GM21447 (cell line): ENCODE results near the gene SNCAIP.

Experiments
- ATAC-seq: cut with Tn5 transposase; IDR thresholded peaks from one replicate; pipeline ENCODE4 v1.9.1; 2021; ENCODE audit not compliant: unreplicated experiment

The SNCAIP gene

DNA sequence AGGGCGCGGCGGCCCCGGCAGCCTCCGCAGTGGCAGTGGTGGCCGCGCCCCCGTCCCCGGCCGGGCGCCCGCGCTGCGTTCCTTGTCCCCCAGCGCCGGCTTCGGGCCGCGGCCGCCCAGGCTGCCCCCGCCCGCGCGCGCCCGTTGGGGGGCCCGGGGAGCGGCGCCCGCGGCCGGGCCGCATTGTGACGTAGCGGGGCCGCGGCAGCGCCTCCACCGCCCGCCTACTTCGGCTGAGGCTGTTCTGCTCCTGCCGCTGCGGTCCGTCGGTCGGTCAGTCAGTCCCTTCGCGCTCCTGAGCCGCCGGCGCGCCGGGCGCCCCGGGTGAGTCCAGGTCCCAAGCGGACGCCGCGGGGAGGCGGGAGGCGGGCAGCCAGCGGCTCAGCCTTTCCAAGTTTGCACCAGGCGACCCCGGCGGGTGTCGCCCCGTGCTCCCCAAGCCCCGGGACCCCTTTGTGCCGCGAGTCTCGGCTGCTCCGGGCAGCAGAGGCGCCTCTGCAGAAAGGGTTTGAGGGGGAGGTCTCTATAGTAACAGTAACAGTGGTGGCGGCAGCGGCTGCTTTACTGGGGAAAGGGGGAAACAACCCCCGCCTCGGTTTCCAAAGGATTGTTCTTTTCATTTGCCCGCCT is at the start of gene SNCAIP:
Gene SNCAIP, plus strand, starts transcription at position 277 of the 630 bp plus-strand sequence. CDS start 78,898 bp downstream, outside the sequence.
- ATAC-seq: no peak

DNA sequence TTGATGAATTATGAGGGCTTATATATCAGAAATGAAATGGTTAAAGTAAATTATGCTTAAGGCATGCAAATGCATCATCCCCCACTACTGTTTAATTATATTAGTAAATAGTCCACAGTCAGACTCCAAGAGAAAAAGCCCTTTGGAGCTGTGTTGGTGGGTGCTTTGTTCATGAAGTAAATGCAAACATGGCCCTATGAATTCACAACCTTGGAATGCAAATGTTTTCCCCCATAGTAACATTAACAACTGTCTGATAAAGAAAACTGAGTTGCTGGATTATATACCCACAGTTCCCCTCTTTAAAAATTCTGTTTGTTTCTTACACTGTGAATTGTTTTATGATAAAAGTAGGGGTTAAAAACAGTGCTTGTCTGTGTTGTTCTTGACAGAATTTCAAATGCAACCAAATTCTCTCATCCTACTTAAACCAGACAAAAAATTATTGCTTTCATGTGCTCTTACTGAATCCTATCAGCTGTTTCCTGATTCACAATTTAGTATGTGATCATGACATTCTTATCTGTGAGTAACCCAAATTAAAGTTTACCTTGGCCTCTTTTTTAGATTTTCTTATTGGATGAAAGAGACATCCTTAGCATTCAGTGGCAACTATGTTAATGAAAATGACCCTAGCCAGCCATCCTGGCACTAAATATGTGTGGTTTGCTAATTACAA is 48.5 kb upstream of the SNCAIP start:
- ATAC-seq: no peak

DNA sequence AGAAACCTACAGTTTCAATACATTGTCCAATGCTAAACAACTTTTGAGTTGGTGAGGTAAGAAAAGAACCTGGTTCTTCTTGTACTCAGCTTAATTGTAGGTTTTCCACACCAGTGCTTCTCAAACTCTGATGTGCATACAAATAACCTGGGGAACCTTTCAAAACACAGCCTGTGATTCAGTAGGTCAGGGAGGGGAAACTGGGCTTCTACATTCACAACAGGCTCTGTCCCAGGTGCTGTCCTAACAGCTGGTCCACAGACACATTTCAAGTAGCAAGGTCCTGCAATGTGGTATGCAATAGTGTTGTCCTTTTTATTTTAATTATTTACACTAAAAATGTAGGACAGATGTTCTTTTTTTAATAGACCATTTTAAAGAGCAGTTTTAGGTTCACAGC is 47.4 kb upstream of the SNCAIP start:
- ATAC-seq: no peak

DNA sequence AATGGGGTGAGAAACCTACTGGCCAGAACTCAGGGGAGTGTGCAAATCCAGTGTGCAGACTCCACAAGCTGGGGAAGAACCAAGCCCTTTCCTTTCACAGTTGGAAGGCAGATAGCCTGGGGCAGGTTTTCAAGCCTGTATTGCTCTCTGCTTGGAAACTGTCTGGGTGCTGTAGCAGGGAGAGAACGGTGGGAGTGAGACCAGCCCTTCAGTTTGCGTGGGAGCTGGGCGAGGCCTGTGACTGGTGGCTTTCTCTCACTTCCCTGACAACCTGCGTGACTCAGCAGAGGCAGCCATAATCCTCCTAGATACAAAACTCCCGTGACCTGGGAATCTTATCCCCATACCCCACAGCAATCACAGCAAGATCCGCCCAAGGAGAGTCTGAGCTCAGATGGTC is 44.9 kb upstream of the SNCAIP start:
- no peak for ATAC-seq

DNA sequence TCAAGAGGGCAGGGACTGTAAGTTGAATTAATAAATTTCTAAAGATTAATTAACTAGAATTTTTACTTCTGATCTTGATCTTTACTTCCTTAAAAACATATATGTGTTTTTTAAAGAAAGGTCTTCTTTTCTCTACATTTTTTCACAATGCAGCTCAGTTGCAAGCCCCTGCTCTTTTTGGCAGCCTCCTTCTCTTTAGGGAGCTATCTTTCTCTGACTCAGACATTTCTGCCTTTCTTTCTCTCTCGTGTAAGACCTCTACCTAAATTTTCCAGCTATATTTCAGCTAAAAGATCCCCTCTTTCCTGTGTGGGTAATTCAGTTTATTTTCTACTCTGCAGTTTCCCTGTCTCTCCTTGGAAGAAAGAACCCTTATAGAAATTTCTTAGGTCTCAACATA is 38.3 kb upstream of the SNCAIP start:
- no peak for ATAC-seq

DNA sequence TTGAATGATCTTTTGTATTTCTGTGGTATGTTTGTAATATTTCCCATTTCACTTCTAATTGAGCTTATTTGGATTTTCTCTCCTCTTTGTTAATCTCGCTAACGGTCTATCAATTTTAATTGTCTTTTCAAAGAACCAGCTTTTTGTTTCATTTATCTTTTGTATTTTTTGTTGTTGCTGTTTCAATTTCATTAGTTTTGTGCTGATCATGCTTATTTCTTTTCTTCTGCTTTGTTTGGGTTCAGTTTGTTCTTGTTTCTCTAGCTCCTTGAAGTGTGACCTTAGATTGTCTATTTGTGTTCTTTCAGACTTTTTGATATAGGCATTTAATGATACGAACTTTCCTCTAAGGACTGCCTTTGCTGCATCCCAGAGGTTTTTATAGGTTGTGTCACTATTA is 28.4 kb upstream of the SNCAIP start:
- no peak for ATAC-seq

DNA sequence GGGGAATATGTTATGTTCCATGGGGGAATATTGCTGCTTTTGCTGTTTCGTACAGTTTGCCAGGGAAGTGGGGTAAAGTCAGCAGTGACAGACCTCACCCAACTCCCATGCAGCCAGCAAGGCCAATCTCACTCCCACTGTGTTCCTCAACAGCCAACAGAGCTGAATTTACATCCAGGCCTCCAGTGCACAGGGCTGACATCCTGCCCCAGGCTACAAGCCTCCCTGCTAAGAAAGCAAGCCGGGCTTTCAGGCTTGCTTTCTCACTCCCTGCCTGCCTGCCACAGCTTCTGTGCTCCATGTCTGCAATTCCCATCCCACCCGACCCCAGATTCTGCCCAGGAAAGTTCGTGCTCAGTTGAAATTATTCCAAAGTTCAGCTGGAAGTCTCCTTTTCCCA is 25.5 kb upstream of the SNCAIP start:
- no peak for ATAC-seq

DNA sequence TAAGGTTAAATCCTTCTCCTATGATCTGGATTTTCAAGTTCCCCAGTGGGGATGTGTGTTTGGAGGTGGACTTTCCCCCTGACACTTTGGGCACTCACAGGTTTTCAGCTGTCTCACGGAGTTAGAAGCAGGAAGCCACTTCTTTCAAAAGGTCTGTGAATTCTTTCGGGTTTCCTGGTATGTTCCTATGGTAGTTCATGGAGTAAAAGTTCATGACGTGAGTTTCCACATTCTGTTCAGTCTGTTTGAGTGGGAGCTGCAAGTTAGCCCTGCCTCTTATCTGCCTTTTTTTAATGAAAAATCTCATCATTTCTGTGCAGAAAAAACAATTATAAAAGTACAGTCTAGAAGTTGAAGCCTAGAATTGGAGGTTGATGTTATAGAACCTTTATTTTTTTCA is 24.9 kb upstream of the SNCAIP start:
- ATAC-seq: no peak

DNA sequence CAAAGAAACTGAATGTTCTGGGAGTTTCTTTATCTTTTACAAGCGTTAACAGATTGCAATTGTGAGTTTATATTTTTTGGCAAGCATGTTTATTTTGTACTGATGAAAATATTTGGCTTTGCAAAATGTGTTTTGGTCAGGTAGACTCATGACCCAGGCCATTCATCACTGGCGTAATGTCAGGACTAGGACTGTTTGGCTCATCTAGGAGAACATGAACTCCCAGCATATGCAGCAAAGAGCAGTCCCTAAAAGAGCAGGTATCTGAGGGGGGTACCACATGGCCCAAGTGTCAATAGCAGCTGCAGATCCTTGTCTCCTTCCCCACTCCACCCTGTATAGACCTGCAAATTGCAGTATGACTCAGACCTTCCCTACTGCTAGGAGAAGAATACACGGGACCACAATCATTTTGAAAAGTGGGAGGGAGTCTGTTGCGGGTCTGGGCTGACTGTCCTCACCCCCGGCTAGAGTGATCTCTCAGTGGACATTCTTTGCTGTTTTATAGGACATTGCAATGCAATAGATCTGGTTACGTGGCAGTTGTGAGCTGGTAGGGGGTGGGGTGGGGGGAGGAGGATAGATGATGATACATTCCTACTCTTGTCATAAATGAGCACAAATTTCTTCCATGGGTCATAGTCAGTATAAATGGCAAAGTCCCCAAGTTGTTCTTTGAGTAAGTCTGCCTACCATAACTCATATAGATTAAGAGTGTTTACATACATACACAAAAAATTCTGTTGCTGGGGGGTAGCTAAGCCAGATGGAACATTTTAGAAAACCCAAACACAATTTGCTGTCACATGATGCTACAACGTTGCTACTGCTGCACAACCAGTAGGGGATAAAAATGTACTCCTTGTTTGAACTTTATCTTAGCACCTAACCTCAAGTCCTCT is 20.8 kb upstream of the SNCAIP start:
- ATAC-seq: no peak

DNA sequence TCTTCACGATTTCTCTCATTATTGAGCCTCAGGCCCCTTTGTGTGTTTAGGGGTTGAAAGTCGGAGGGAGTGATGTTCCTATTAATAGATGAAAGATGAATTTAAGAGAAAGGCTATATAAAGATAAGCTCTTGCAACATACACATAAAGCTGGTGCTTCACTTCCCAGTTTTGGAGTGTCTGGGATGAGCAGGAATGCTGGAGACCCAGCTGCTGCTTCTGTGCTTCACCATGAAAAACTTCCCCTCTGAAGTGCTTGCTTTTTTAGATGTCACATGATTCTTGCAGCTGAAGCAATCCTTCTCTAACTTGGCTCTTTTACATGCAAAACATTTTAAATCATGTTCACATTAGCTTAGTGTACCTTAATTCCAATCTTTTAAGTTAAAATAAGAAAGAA is 19.7 kb upstream of the SNCAIP start:
- ATAC-seq: no peak

DNA sequence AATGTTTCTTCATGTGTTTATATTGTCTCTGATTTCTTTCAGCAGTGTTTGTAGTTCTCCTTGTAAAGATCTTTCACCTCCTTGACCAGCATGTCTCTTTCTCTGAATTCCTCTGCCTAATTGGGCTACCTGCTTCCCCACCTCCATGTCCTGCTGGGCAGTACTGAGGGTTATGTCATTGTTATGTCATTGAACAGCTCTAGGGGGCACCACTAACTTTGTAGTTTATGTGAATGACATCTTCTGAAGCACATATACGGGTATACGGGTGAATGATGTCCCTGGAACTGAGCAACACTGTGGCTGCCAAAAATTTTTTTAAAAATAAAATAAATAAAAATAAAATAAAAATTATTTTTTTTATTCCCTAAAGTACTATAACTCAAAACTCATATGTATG is 16.9 kb upstream of the SNCAIP start:
- ATAC-seq: peak; percentile 40

DNA sequence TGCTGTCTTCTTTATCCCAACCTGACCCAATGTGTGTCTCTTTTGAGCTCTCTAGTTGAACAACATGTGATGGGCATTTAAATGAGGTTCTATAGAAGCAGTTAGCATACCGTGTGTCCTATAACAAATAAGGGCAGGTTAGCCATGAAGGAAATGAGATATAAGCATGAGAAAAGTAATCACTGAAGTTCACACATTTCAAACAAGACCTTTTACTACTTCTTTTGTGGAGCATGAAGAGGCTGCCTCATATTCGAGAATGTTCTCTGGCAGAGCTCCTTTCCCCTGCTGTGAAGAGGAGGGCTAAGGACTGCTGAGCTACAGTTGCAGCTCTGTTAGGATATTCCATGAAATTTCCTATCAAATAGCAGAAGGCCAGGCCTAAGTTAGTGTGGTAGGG is 15.2 kb upstream of the SNCAIP start:
- ATAC-seq: no peak

DNA sequence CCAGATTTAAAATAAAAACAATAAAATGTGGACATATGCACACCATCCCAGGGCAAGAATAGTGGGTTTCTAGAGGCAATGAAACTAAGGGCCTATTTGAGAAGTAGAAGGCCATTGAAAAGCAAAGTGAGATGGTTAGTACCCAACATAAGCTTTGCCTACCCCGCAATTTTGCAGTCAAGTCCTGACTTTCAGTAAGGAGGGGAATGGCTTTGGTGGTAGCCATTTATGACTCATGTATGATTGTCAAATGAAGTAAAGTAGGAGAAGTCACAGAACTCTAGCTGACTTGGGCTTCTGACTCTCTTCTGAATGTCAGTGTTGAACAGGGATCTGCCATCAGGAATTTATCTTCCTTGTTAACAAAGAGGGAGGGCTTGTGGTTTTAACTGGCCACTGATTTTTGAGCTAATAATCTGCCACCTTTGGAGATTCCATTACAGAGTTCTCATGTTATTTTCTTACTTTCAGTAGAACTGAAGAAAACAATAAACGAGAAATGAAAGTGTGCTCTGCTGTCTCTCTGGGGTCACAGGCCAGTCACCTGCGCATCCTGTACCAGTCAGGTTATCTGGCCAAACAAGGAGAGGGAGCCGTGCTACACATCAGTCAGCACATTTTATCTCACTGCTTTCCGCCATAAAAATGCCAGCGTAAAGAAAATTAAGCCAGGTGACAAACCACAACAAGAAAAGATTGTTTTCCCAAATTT is 14.3 kb upstream of the SNCAIP start:
- ATAC-seq: peak; percentile 85

DNA sequence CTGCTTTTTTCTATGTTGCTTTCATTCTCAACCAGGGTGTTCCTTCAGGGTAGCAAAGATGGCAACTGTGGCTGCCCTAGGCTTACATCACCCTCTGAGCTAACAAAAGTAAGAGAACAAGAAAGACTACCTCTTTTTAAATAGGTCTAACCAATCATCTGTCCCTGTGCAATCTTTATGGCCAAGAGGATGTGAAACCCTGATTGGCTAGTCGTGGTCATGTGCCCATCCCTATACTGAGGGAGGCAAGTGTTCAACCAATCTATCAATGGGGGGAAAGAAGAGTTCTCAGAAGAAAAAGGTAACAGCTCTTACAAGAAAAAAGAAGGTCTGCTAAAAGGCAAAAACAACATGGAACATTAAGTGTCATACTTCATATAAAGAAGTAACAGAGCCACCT is 11.7 kb upstream of the SNCAIP start:
- no peak for ATAC-seq

DNA sequence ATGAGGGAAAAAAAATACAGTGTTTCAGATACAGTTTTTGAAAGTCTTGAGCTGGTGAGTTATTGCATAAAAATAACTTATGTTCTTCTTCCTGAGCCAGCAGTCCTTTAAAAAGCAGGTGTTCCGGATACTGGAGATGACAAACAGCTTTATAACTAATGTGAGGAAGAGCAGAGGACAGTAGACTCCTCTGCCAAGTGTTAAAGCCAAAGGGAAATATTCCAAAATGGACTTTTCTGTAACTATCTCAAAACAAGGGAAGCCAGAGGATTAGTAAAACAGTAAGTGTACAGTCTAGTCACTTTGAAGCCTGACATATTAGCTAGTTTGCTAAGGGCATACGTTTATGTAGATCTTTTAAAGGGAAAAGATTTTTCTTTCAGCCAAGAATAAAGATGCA is 11.0 kb upstream of the SNCAIP start:
- no peak for ATAC-seq

DNA sequence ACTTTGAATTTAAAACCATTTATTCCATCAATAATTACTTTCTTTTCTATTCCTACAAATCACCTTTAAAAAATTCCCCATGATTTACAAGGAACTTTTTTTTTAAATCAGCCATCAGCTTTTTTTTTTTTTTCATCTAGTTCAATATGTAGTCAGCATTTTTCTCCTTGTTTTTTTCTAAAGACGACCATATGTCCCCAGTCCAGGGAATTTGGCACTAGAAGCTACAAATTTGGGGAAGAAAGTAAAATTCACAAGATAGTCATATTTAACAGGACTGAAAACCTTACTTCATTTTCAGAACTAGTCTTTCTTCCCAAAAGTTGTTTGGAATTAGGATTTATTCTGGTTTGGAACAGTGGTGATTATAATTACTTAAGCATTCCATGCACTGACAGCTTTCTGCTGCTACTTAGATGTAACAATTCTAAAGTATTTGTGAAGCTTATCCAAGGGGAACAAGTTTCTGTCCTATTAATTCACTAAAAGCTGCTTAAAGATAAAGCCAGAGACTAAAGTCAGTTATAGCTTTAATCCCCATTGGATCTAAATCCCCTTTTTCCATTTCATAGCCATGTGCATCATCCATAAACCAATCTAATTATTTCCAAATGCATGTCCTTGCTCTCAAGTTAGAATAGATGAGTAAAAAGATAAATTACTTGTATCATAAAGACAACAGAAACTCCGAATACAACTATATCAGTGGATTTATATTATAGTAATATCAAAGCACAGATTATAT is 7.4 kb upstream of the SNCAIP start:
- no peak for ATAC-seq

DNA sequence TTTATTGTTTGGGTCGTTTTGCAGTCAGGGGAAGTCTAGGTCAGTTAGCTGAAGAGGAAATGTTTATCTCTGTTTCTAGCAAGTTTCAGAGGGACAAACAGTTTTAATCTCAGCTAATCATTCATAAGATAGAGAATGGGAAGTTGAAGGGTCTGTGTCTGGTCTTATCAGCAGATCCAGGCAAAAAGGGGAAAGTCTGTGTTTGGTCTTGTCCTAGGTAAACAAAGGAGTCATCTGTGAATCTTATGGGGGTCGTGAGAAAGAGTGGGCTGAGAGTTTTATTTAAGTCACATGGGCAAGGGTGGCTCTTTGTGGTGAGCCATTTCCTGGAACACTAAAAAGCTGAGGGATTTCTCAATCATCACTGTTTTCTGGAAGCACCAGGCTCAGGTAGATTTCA is 5.6 kb upstream of the SNCAIP start:
- no peak for ATAC-seq

DNA sequence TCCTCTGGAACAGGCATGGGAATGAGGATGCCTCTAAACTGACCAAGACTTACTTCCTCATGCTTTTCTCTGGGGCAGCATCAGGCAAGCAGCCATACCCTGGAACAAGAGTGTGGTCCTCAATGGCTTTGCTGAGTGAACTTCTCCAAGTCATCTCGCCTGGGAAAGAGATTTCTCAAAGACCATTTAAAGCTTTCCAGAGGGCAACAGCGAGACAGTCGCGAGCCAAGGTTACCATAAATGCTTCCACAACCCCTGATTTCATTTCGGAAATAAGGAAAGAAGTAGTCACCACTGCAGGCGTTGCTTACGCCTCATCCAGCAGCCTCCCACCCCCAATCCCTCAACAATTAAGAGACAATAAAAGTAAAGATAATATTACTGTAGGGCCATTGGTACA is 1.1 kb upstream of the SNCAIP start:
- ATAC-seq: no peak

DNA sequence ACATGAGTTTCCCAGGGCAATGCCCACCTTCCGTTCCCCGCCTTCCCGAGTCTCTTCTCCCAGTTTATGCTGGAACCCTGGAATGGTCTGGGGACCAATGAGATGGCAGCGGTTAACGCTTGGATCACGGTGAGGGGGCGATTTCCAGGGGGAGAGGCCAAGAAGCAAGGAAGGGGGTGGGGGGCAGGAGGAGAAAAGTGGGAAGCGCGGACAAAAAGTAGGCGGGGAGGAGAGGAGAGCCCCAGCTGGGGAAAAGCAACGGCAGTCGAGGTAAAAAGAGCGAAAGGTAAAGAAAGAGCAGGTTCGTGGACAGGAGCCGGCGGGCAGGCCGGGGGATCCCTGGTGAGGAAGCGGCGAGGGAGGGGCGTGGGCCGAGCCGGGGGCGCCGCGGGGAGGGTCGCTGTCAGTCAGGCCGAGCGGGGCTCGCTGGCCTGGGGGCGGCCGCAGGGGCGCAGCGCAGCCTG is 508 bp upstream of the SNCAIP start:
- ATAC-seq: no peak

DNA sequence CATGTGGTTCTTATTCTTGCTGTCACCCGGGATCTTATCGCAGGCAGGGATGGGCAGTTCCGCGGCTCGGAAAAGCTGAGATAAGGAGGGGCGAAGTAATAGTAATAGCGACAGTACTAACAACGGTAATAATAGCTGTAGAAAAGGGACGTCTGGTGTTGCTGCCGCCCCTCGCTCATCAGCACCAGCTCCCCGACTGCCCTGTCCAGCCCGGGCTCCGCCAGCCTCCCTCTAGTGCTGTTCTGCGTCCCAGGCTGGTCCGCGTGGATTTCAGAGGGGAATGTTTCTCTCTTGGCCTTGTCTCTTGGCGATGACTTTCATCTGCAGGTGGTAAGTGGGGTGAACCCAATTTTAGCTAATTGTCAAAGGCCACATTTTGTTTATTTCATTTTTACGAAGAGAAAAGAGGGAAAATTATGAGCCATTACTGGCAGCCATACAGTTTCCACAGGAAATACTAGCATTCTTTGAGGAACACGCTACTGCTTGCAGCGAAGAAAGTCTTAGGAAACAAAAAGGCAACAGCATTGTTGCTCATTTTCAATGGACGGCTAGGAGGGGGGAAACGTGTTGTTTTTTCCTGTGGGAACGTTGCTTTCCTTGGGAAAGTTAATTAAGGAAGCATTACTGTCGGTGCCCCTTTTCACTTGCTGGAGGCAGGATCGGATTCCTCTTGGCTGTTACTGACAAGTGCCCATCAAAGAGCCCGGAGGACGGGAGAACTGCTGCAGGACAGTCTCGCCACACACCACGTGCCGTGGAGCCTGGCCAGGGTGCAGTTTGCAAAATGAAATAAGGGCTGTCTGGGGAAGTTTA is 762 bp downstream of the SNCAIP start:
- ATAC-seq: no peak
